Activated CD8-positive, alpha-beta memory T cell treated with anti-CD3 and anti-CD28 coated beads, Interleukin-2, amount 50 U/mL, for 1 hour (primary cell): ENCODE data around the gene PGAM2.
"Not testable (repeated sequence)": the region's sequence is repeated elsewhere in the genome, so short reads cannot be mapped to it uniquely, and the experiment has no call there.

Source experiments
- DNase-seq: peaks from one replicate; pipeline ENCODE4 v3.0.0-alpha.2; 2020; ENCODE audit errors: extremely low read depth

Gene PGAM2

DNA sequence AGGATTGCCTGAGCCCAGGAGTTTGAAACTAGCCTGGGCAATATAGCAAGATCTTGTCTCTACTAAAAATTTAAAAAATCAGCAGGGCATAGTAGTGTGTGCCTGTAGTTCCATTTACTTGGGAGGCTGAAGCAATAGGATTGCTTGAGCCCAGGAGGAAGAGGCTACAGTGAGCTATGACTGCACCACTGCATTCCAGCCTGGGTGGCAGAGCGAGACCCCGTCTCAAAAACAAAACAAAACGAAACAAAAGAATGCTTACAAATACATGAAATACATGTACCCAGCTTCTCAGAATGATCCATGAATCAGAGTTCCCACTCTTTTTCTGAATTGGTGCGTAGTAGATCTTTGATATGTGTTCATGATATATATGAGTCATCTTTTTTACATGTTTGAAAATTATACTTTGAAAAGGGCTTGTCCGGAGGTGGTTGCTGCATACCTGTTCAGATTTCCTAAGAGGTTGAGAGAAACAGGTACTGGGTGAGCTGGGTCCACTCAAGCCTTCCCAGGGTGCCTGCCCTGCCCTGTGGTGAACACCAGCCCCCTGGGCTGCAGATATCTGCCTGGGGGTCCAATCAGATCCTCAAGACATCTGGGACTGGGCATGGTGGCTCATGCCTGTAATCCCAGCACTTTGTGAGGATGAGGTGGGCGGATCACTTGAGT is 42.4 kb downstream of the PGAM2 start:
- not testable (repeated sequence) for DNase-seq

DNA sequence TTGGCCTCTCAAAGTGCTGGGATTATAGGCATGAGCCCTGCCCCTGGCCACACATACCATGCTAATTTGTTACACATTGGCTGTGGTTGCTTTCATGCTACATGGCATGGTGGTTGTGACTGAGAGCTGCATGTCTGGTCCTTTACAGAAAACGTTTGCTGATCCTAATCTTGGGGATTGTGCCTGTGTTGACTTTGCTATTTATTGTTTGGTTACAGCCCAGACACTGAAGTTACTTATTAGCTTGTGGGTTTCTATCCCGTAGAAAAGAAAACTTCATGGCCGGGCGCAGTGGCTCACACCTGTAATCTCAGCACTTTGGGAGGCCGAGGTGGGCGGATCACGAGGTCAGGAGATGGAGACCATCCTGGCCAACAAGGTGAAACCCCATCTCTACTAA is 43.3 kb downstream of the PGAM2 start:
- not testable (repeated sequence) for DNase-seq

- not testable (repeated sequence) for DNase-seq
Measured at GRCh38 chr7:44019825-44020224, 45.5 kb downstream of the PGAM2 start.

DNA sequence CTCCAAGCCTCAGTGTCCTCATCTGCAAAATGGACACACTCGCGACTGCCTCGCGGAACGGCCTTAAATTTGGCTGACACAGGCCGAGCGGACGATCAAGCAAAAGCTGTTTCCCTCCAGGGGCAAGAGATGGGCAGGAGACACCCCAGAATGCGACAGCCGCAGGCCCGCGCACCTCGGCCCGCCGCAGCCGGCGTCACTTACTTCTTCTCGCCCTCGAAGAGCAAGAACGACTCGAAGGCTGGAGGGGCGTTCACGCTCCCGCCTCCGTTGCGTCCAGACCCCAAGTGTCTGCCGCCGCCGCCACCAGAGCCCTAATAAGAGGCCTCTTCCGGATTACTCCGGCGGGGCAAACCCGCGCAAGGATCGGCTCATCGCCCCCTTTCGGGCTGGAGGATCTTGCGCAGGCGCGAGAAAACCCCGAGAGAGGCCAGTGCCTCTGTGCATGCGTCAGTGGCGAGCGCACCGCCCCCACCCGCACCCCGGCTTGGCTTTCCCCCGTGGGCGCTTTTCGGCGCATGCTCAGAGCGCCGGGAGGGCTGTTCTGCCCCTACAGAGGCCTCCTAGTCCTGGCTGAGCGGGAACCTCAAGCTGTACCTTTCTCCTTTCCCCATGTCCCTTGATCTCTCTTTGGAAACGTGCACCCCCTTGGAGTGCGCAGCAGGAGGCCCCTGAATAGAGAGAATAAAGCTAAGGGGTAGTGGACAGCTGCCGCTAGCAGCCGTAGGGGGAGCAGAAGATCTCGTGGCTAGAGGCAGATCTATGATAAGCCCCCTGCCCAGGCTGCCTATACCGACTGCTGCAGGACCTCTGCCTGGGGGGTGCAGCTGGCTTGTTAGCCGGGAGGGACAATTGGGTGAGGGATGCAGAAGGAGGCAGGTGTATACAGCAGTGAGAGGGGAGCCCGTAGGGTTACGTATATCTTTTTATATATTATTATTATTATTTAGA is 46.2 kb downstream of the PGAM2 start:
- DNase-seq, result peak; percentile 96

DNA sequence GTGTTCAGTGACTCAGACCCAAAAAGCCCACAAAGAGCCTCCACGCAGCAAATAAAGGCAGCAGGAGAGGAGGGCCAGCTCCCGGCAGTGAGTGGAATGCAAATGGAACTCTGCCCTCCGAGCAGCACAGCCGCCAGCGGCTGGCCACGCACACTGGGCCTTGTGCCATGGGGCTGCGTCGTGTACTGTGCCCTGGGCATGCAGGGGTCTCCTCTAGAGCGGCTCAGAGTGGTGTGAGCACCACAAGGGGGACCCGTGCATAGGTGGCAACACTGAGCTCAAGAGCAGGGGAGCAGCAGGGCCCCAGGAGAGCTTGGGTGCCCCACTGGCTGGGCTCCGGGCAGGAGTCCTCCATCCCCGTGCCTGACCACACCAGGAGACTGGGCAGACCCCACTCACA is 50.3 kb downstream of the PGAM2 start:
- not testable (repeated sequence) for DNase-seq
